ENCODE measurements around the gene HK1.

The HK1 gene

DNA sequence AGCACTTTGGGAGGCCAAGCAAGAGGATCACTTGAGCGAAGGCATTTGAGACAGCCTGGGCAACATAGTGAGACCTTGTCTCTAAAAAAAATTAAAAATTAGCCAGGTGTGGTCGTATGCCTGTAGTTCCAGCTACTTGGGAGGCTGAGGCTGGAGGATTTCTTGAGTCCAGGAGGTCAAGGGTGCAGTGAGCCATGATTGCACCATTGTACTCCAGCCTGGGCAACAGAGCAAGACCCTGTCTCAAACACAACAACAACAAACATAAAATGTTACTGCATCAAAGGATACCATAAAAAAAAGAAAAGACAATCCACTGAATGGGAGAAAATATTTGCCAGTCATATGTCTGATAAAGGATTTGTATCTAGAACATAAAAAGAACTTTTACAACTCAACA lies 77.9 kb downstream of the HK1 start (continued):
- TF ChIP-seq POU6F1 (CRISPR knock-in tag; IDR thresholded peaks at IDR 0.05; ENCODE audit: borderline replicate concordance, low read depth): no peak
- no peak for TF ChIP-seq ZC3H10 (CRISPR knock-in tag; IDR thresholded peaks at IDR 0.05)
- TF ChIP-seq PPARA (CRISPR knock-in tag; IDR thresholded peaks at IDR 0.05; ENCODE audit: borderline replicate concordance): no peak
- TF ChIP-seq ZNF565 (CRISPR knock-in tag; conservative IDR thresholded peaks at IDR 0.05; ENCODE audit: low read depth): no peak
- TF ChIP-seq TOX (CRISPR knock-in tag; IDR thresholded peaks at IDR 0.05; ENCODE audit: borderline replicate concordance): no peak
- TF ChIP-seq BACH2 (CRISPR knock-in tag; IDR thresholded peaks at IDR 0.05; ENCODE audit: borderline replicate concordance): no peak

DNA sequence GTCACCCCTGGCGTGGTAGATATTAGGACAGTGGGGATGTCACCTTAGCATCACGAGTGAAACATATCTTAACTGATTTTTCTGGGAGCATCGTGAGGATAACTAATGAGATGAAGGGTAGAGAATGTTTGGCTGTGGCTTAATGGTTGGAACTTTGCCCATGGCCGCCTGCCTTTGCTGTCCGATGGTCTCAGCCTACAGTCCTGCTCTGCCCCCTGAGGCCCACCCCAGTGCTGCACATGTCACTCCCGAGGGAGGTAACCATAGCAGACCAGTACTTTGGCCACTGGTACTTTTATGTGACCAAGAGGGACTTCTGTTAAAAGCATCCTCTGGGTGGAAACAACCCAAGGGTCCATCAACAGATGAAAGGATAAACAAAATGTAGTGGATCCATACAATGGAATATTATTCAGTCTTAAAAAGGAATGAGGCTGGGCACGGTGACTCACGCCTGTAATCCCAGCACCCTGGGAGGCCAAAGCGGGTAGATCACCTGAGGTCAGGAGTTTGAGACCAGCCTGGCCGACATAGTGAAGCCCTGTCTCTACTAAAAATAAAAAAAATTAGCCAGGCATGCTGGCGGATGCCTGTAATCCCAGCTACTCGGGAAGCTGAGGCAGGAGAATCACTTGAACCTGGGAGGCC lies 80.0 kb downstream of the HK1 start:
- ATAC-seq: no peak
- TF ChIP-seq ZFP3 (CRISPR knock-in tag; IDR thresholded peaks at IDR 0.05): no peak
- TF ChIP-seq SNAI2 (CRISPR knock-in tag; IDR thresholded peaks at IDR 0.05): no peak
- no peak for TF ChIP-seq ISL1 (CRISPR knock-in tag; IDR thresholded peaks at IDR 0.05)
- TF ChIP-seq, protein P1, sequence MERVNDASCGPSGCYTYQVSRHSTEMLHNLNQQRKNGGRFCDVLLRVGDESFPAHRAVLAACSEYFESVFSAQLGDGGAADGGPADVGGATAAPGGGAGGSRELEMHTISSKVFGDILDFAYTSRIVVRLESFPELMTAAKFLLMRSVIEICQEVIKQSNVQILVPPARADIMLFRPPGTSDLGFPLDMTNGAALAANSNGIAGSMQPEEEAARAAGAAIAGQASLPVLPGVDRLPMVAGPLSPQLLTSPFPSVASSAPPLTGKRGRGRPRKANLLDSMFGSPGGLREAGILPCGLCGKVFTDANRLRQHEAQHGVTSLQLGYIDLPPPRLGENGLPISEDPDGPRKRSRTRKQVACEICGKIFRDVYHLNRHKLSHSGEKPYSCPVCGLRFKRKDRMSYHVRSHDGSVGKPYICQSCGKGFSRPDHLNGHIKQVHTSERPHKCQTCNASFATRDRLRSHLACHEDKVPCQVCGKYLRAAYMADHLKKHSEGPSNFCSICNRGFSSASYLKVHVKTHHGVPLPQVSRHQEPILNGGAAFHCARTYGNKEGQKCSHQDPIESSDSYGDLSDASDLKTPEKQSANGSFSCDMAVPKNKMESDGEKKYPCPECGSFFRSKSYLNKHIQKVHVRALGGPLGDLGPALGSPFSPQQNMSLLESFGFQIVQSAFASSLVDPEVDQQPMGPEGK (CRISPR knock-in tag; IDR thresholded peaks at IDR 0.05; ENCODE audit: borderline replicate concordance): no peak
- no peak for TF ChIP-seq RARB (CRISPR knock-in tag; IDR thresholded peaks at IDR 0.05)
- no peak for TF ChIP-seq ESRRG (CRISPR knock-in tag; IDR thresholded peaks at IDR 0.05)

DNA sequence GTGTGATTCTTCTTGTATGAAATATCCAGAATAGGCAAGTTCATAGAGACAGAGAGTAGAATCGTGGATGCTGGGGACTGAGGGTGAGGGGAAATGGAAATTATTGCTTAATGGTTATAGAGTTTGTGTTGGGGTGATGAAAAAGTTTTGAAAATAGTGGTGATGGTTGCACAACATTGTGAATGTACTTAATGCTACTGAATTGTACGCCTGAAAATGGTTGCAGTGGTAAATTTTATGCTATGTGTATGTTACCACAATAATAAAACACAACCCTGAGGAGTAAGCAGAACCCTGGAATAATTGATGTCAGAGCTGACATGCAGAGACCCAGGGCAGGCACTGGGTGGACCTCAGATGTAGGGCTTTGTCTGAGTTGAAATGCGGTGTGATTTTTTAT lies 80.9 kb downstream of the HK1 start:
- no peak for TF ChIP-seq RARB (CRISPR knock-in tag; IDR thresholded peaks at IDR 0.05)
- no peak for ATAC-seq

- no peak for ATAC-seq
- TF ChIP-seq TOX (CRISPR knock-in tag; IDR thresholded peaks at IDR 0.05; ENCODE audit: borderline replicate concordance) (no peak), ZNF70 (CRISPR knock-in tag; IDR thresholded peaks at IDR 0.05) (no peak), ISL1 (CRISPR knock-in tag; IDR thresholded peaks at IDR 0.05) (no peak), CREB5 (CRISPR knock-in tag; IDR thresholded peaks at IDR 0.05; ENCODE audit: low read depth) (no peak), GLIS3 (CRISPR knock-in tag; IDR thresholded peaks at IDR 0.05) (no peak), OSR1 (CRISPR knock-in tag; IDR thresholded peaks at IDR 0.05) (no peak), CSDC2 (CRISPR knock-in tag; IDR thresholded peaks at IDR 0.05) (no peak)
- TF ChIP-seq, protein P2, sequence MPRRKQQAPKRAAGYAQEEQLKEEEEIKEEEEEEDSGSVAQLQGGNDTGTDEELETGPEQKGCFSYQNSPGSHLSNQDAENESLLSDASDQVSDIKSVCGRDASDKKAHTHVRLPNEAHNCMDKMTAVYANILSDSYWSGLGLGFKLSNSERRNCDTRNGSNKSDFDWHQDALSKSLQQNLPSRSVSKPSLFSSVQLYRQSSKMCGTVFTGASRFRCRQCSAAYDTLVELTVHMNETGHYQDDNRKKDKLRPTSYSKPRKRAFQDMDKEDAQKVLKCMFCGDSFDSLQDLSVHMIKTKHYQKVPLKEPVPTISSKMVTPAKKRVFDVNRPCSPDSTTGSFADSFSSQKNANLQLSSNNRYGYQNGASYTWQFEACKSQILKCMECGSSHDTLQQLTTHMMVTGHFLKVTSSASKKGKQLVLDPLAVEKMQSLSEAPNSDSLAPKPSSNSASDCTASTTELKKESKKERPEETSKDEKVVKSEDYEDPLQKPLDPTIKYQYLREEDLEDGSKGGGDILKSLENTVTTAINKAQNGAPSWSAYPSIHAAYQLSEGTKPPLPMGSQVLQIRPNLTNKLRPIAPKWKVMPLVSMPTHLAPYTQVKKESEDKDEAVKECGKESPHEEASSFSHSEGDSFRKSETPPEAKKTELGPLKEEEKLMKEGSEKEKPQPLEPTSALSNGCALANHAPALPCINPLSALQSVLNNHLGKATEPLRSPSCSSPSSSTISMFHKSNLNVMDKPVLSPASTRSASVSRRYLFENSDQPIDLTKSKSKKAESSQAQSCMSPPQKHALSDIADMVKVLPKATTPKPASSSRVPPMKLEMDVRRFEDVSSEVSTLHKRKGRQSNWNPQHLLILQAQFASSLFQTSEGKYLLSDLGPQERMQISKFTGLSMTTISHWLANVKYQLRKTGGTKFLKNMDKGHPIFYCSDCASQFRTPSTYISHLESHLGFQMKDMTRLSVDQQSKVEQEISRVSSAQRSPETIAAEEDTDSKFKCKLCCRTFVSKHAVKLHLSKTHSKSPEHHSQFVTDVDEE (CRISPR knock-in tag; IDR thresholded peaks at IDR 0.05): no peak
- TF ChIP-seq, protein P1 (CRISPR knock-in tag; IDR thresholded peaks at IDR 0.05; ENCODE audit: borderline replicate concordance): no peak
- TF ChIP-seq, protein P3, sequence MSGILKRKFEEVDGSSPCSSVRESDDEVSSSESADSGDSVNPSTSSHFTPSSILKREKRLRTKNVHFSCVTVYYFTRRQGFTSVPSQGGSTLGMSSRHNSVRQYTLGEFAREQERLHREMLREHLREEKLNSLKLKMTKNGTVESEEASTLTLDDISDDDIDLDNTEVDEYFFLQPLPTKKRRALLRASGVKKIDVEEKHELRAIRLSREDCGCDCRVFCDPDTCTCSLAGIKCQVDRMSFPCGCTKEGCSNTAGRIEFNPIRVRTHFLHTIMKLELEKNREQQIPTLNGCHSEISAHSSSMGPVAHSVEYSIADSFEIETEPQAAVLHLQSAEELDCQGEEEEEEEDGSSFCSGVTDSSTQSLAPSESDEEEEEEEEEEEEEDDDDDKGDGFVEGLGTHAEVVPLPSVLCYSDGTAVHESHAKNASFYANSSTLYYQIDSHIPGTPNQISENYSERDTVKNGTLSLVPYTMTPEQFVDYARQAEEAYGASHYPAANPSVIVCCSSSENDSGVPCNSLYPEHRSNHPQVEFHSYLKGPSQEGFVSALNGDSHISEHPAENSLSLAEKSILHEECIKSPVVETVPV (CRISPR knock-in tag; IDR thresholded peaks at IDR 0.05): no peak
These were observed 81.3 kb downstream of the HK1 start for GRCh38 chr10:69359594-69359993.
